Nephron (organoid): ENCODE results near the gene AGPAT1.
"Not testable (repeated sequence)": the region's sequence is repeated elsewhere in the genome, so short reads cannot be mapped to it uniquely, and the experiment has no call there.

Experiments
- H3K27ac Mint-ChIP-seq, 3 experiments: 2 replicates each; pipeline ENCODE4 v1.8.0; 2020; ENCODE audit warnings: mixed read lengths in 3 of 3, mild to moderate bottlenecking in 2 of 3, moderate library complexity in 1 of 3
- H3K27me3 Mint-ChIP-seq: 2 replicates; pipeline ENCODE4 v1.8.0; 2021; ENCODE audit warnings: low read depth, mild to moderate bottlenecking, moderate library complexity, mixed read lengths
- H3K36me3 Mint-ChIP-seq: 2 replicates; pipeline ENCODE4 v1.8.0; 2020; ENCODE audit warnings: low read depth, mixed read lengths
- H3K4me1 Mint-ChIP-seq: 2 replicates; pipeline ENCODE4 v1.8.0; 2020; ENCODE audit warnings: mixed read lengths
- H3K4me3 Mint-ChIP-seq, 3 experiments: 2 replicates each; pipeline ENCODE4 v1.8.0; 2020; ENCODE audit warnings: mild to moderate bottlenecking in 3 of 3, mixed read lengths in 3 of 3, moderate library complexity in 2 of 3
- H3K9me3 Mint-ChIP-seq: 2 replicates; pipeline ENCODE4 v1.8.0; 2020; ENCODE audit warnings: mixed read lengths
- TF ChIP-seq, protein P1 (sequence below), 3 experiments: fragments of 200-600 bp; sonication (generic); IDR thresholded peaks; one replicate each; pipeline ENCODE4 v1.5.0; 2021; ENCODE audit warnings: antibody characterized with exemption in 3 of 3; ENCODE audit not compliant: unreplicated experiment in 3 of 3

Gene AGPAT1

DNA sequence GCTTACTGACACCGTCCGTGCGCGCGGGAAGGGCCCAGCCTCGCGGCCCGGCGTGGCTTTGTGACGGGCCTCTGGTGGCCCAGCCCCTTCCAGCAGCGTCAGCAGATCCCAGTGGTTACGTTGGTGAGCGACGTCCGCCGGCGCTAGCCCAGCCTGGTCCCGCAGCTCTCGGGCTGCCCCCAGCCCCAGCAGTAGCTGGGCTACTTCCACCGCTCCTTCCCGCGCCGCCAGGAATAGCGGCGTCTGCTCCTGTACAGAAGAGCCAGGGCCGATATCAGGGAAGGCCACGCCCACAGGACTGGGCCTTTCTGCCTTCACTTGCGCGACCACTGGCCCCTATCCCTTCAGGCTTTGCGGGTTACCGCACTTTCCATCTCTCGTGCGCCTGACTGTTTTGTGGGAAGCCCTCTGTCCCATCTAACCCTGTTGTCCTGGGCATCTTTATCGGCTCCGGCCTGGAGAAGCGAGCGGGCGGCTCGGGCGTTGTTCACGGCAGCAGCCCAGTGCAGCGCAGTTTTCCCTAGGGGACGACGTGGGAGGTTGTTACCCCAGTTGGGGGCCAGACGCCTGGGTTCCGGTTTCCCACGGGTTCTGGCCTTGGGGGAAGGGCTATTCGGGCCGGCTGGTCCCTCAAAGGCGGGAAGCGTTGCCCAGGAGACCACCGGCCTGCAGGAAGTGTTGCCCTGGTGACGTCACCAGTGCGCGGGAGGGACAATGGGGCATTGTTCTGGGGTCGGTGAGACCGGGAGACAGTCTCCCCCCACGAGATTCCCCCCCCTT lies 20.2 kb upstream of the AGPAT1 start:
- no peaks in the 10 kb centered on the region for H3K27me3 Mint-ChIP-seq
- no peaks in the 10 kb centered on the region for H3K9me3 Mint-ChIP-seq
- peak overlapping the region; percentile 97 to 99 (median 98) for H3K4me3 Mint-ChIP-seq
- peak overlapping the region; percentile 99 to 100 (median 100) for H3K27ac Mint-ChIP-seq
- TF ChIP-seq, protein P1, sequence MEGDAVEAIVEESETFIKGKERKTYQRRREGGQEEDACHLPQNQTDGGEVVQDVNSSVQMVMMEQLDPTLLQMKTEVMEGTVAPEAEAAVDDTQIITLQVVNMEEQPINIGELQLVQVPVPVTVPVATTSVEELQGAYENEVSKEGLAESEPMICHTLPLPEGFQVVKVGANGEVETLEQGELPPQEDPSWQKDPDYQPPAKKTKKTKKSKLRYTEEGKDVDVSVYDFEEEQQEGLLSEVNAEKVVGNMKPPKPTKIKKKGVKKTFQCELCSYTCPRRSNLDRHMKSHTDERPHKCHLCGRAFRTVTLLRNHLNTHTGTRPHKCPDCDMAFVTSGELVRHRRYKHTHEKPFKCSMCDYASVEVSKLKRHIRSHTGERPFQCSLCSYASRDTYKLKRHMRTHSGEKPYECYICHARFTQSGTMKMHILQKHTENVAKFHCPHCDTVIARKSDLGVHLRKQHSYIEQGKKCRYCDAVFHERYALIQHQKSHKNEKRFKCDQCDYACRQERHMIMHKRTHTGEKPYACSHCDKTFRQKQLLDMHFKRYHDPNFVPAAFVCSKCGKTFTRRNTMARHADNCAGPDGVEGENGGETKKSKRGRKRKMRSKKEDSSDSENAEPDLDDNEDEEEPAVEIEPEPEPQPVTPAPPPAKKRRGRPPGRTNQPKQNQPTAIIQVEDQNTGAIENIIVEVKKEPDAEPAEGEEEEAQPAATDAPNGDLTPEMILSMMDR (IDR thresholded peaks at IDR 0.05; ENCODE audit: unreplicated experiment in 3 of 3): no peak
- H3K4me1 Mint-ChIP-seq: peaks cover 43% of the 10 kb centered on the region
- no peaks in the 10 kb centered on the region for H3K36me3 Mint-ChIP-seq

- TF ChIP-seq, protein P1 (IDR thresholded peaks at IDR 0.05; ENCODE audit: unreplicated experiment in 3 of 3): peak; percentile 25 to 52 (median 41)
- peak overlapping the region; percentile 97 to 99 (median 98) for H3K4me3 Mint-ChIP-seq
Measured at GRCh38 chr6:32195652-32195901, 19.7 kb upstream of the AGPAT1 start.

GRCh38 chr6:32194825-32195651 lies 19.2 kb upstream of the AGPAT1 start:
- Mint-ChIP-seq H3K27me3 (no peaks in the 10 kb centered on the region), H3K27ac (peak overlapping the region; percentile 99 to 100 (median 100)), H3K4me1 (peaks cover 46% of the 10 kb centered on the region), H3K36me3 (no peaks in the 10 kb centered on the region), H3K4me3 (peak overlapping the region; percentile 97 to 99 (median 98)), H3K9me3 (no peaks in the 10 kb centered on the region)
- TF ChIP-seq, protein P1 (IDR thresholded peaks at IDR 0.05; ENCODE audit: unreplicated experiment in 3 of 3): peak in 2 of 3 experiments; percentile 12 to 67

More at GRCh38 chr6:32195652-32195901, 19.7 kb upstream of the AGPAT1 start:
- Mint-ChIP-seq H3K9me3 (no peaks in the 10 kb centered on the region), H3K4me1 (peaks cover 46% of the 10 kb centered on the region), H3K36me3 (no peaks in the 10 kb centered on the region), H3K27me3 (no peaks in the 10 kb centered on the region), H3K27ac (peak overlapping the region; percentile 99 to 100 (median 100))

DNA sequence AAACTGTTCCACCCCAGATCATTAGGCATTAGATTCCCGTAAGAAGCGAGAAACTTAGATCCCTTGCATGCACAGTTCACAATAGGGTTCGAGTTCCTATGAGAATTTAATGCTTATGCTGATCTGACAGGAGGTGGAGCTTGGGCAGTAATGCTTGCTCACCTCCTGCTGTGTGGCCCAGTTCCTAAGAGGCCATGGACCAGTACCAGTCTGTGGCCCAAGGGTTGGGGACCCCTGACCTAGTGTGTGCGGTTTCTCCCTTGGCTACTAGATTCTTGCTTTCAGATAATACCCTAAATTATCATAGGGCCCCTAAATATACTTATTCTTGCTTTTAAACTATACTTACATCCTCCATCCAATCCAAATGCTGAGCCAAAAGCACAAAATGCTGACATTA lies 18.5 kb upstream of the AGPAT1 start:
- Mint-ChIP-seq H3K4me1 (peaks cover 46% of the 10 kb centered on the region), H3K27ac (peak overlapping the region; percentile 99 to 100 (median 100)), H3K4me3 (peak overlapping the region; percentile 97 to 99 (median 98)), H3K36me3 (no peaks in the 10 kb centered on the region), H3K9me3 (no peaks in the 10 kb centered on the region), H3K27me3 (no peaks in the 10 kb centered on the region)
- TF ChIP-seq, protein P1 (IDR thresholded peaks at IDR 0.05; ENCODE audit: unreplicated experiment in 3 of 3): no peak

- Mint-ChIP-seq H3K4me3 (peak overlapping the region; percentile 49 to 66 (median 57)), H3K27ac (peak overlapping the region; percentile 99 to 100 (median 100)), H3K4me1 (peaks cover 57% of the 10 kb centered on the region)
- not testable (repeated sequence) for H3K9me3 Mint-ChIP-seq, H3K27me3 Mint-ChIP-seq, H3K36me3 Mint-ChIP-seq
Measured at GRCh38 chr6:32193096-32193495, 17.2 kb upstream of the AGPAT1 start.

DNA sequence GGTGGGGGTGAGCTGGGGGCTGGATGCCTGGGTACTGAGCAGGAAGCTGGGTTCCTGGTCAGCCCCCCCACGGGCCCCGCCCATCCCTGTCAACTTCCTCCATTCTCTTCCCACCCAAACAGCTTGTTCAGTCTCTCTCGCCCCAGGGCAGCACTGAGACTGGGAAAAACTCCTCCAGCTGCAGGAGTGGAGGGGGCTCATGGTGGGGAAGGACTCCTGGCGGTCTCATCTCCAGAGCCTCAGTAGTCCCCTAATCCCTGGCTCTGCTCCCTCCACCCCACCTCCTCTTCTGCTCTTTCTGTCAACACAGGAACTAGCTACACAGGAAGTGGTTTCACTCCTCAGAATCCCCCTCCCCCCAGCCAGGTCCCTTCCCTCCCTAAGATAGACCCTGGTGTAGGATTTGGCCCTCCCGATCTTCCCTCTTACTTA lies 16.7 kb upstream of the AGPAT1 start, which contains the start of gene GPSM3:
Gene GPSM3, minus strand, starts transcription at position 36 of the 432 bp plus-strand sequence. CDS start 130 bp downstream, outside the sequence.
- Mint-ChIP-seq H3K9me3 (no peaks in the 10 kb centered on the region), H3K27me3 (no peaks in the 10 kb centered on the region), H3K27ac (peak within 1 kb of the TSS; percentile 99 to 100 (median 100)), H3K36me3 (peaks cover 2% of the 10 kb centered on the region), H3K4me1 (peaks cover 60% of the 10 kb centered on the region), H3K4me3 (peak within 1 kb of the TSS; percentile 67 to 75 (median 73))
- TF ChIP-seq, protein P1 (IDR thresholded peaks at IDR 0.05; ENCODE audit: unreplicated experiment in 3 of 3): no peak
